Lower lobe of right lung (tissue), 2 donors: ENCODE data around the gene IL17F. TPM values are rescaled to one million over a fixed set of nuclear protein-coding genes. Genes with fewer than 3 reads are reported as not detected.
"Not testable (repeated sequence)": the region's sequence is repeated elsewhere in the genome, so short reads cannot be mapped to it uniquely, and the experiment has no call there.

Experiments
- ATAC-seq, 2 donors: fragments of 200-7000 bp; cut with Tn5 transposase; one replicate each; pipeline ENCODE4 v1.9.1; 2020 to 2022; ENCODE audit warnings: mild to moderate bottlenecking in 2 of 2, moderate library complexity in 2 of 2
- DNase-seq: peaks from one replicate; pipeline ENCODE4 v3.0.0-alpha.2; 2020
- H3K27ac ChIP-seq: fragments of 200-600 bp; one replicate; pipeline ENCODE4 v1.8.0; 2022
- H3K27me3 ChIP-seq: fragments of 200-600 bp; one replicate; pipeline ENCODE4 v1.8.0; 2022; ENCODE audit warnings: low read depth
- H3K36me3 ChIP-seq: fragments of 200-600 bp; one replicate; pipeline ENCODE4 v1.8.0; 2022; ENCODE audit warnings: mild to moderate bottlenecking
- H3K4me1 ChIP-seq: fragments of 200-600 bp; one replicate; pipeline ENCODE4 v1.8.0; 2022
- H3K4me3 ChIP-seq: fragments of 200-600 bp; one replicate; pipeline ENCODE4 v1.8.0; 2022; ENCODE audit warnings: mild to moderate bottlenecking
- H3K9me3 ChIP-seq: fragments of 200-600 bp; one replicate; pipeline ENCODE4 v1.8.0; 2022
- CTCF ChIP-seq: fragments of 200-600 bp; IDR thresholded peaks from one replicate; pipeline ENCODE4 v1.8.0; 2022; ENCODE audit warnings: antibody characterized with exemption, mild to moderate bottlenecking
- intact Hi-C: fragments of 100-400 bp; cut with DNase I; formaldehyde crosslinking; loops from one replicate; pipeline ENCODE4 v1.11.0; 2022
- total RNA-seq: library from RNA; stranded (reverse); fragmentation: NEBNext Ultra II Directional; extraction: Animal tissue kit (Norgen Biotek cat#: 25700); gene quantifications from one replicate; pipeline ENCODE4 v1.2.1, GENCODE V29; 2021
- donor health status: DM: no; HTN: yes; CAD: no; lungs with severe emphysema.

The IL17F gene
- total RNA-seq, 1 donor from 2014 or later: not detected

GRCh38 chr6:52208612-52209011 is 35.7 kb downstream of the IL17F start:
- intact Hi-C loops: no loop called here
- no peak overlapping the region for H3K4me3 ChIP-seq
- no peaks in the 10 kb centered on the region for H3K9me3 ChIP-seq
- DNase-seq (no peak), ATAC-seq (no peak)
- no peaks in the 10 kb centered on the region for H3K4me1 ChIP-seq
- H3K27ac ChIP-seq: no peak overlapping the region
- H3K27me3 ChIP-seq: no peaks in the 10 kb centered on the region
- TF ChIP-seq CTCF: no peak
- no peaks in the 10 kb centered on the region for H3K36me3 ChIP-seq

- DNase-seq (no peak), ATAC-seq (no peak)
- no peaks in the 10 kb centered on the region for H3K27me3 ChIP-seq
- H3K9me3 ChIP-seq: no peaks in the 10 kb centered on the region
- H3K36me3 ChIP-seq: no peaks in the 10 kb centered on the region
- H3K4me3 ChIP-seq: no peak overlapping the region
- H3K4me1 ChIP-seq: no peaks in the 10 kb centered on the region
- no peak overlapping the region for H3K27ac ChIP-seq
- TF ChIP-seq CTCF: no peak
- intact Hi-C loops: no loop called here
Observed at GRCh38 chr6:52207066-52207465, 37.2 kb downstream of the IL17F start.

GRCh38 chr6:52201493-52201892 is 42.8 kb downstream of the IL17F start:
- DNase-seq (no peak), ATAC-seq (no peak)
- Histone ChIP-seq H3K36me3 (no peaks in the 10 kb centered on the region), H3K9me3 (no peaks in the 10 kb centered on the region), H3K4me3 (no peak overlapping the region), H3K27me3 (no peaks in the 10 kb centered on the region), H3K27ac (no peak overlapping the region), H3K4me1 (no peaks in the 10 kb centered on the region)
- TF ChIP-seq CTCF: no peak
- intact Hi-C loops: no loop called here

- intact Hi-C loops: no loop called here
- Histone ChIP-seq H3K27ac (no peak overlapping the region), H3K27me3 (no peaks in the 10 kb centered on the region), H3K4me1 (no peaks in the 10 kb centered on the region), H3K9me3 (no peaks in the 10 kb centered on the region), H3K36me3 (no peaks in the 10 kb centered on the region), H3K4me3 (no peak overlapping the region)
- TF ChIP-seq CTCF: no peak
- no peak for DNase-seq
- no peak for ATAC-seq
Observed at GRCh38 chr6:52201046-52201445, 43.3 kb downstream of the IL17F start.

GRCh38 chr6:52200088-52200487 is 44.2 kb downstream of the IL17F start:
- H3K27me3 ChIP-seq, DNase-seq, intact Hi-C loops, H3K36me3 ChIP-seq, H3K4me1 ChIP-seq, H3K9me3 ChIP-seq, H3K4me3 ChIP-seq, ATAC-seq, H3K27ac ChIP-seq: not testable (repeated sequence)

- H3K36me3 ChIP-seq: no peaks in the 10 kb centered on the region
- H3K27ac ChIP-seq: no peak overlapping the region
- no peaks in the 10 kb centered on the region for H3K27me3 ChIP-seq
- H3K4me1 ChIP-seq: no peaks in the 10 kb centered on the region
- no peaks in the 10 kb centered on the region for H3K9me3 ChIP-seq
- DNase-seq (no peak), ATAC-seq (no peak)
- TF ChIP-seq CTCF: no peak
- intact Hi-C loops: no loop called here
- H3K4me3 ChIP-seq: no peak overlapping the region
Observed at GRCh38 chr6:52195886-52196285, 48.4 kb downstream of the IL17F start.
